SKM-1 treated with dmso at 0.1 percent for 144 hours (cell line): ENCODE measurements around the gene HSD17B1.
"Not testable (repeated sequence)": the region's sequence is repeated elsewhere in the genome, so short reads cannot be mapped to it uniquely, and the experiment has no call there.

Experiments
- DNase-seq: peaks from one replicate; lab custom pipeline; 2025; ENCODE audit not compliant: unreplicated experiment; lab: John Stamatoyannopoulos, UW

Gene HSD17B1

DNA sequence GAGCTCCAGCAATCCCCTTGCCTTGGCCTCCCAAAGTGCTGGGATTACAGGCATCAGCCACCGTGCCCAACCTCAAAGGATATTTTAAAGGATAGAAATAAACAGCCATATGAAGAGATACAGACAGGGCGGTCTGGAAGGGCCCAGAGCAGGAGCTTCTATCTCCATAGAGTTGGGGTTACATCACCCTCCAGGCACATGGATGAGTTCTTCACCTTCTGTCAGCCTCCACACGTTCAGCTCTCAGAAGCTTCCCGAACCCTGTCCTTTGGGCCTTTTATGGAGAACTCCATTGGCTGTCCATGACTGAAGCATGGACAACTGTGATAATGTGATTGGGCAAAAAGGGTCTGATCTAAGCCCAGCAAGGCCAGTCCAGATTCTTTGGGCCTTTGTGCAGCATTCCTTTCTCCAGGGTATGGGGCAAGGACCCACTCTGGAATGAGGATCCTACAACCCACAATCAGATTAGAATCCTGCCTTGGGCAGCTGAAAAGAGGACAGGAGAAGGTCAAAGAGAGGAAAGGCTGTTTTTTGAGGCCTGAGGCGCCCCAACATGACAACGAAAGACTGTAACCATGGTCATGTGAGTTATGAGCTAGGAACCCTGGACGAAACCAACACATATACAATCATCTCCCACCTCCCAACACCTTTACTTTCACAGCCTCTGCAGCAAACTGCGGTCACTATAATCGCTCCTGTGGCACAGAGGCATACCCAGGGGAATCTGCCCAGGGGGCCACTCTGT lies 6.8 kb upstream of the HSD17B1 start:
- DNase-seq, result not testable (repeated sequence)

DNA sequence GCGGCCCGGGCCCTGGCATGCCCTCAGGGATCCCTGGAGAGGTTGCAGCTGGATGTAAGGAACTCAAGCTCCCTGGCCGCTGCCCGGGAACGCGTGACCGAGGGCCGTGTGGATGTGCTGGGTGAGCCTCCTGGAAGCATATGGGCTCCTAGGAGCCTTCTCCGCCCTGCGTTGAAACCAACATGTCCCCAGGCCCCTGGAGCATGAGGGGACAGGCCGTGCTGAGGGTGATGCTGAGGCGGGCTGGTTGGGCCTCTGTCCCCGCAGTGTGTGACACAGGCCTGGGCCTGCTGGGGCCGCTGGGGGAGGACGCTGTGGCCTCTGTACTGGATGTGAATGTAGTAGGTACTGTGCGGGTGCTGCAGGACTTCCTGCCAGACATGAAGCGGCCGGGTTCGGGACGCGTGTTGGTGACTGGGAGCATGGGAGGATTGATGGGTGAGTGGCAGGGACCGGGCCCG lies 5.7 kb upstream of the HSD17B1 start:
- no peak for DNase-seq

DNA sequence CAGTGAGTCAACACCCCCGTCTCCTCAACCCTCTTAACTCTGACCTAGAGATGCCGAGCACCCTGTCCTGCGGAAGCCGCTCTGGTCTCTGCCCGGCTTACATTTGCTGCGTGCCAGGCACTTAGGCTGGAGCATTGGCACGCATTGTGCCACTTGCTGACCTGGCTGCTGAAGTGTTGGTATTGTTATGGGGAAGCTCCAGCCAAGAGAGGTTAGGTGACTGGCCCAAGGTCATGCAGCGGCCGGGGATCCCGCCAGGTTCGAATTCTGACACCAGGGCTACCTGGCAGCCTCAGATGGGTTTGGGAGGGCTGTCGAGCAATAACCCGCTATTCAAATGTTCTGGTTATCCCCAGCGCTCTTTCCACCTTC lies 5.0 kb upstream of the HSD17B1 start:
- DNase-seq, result no peak

DNA sequence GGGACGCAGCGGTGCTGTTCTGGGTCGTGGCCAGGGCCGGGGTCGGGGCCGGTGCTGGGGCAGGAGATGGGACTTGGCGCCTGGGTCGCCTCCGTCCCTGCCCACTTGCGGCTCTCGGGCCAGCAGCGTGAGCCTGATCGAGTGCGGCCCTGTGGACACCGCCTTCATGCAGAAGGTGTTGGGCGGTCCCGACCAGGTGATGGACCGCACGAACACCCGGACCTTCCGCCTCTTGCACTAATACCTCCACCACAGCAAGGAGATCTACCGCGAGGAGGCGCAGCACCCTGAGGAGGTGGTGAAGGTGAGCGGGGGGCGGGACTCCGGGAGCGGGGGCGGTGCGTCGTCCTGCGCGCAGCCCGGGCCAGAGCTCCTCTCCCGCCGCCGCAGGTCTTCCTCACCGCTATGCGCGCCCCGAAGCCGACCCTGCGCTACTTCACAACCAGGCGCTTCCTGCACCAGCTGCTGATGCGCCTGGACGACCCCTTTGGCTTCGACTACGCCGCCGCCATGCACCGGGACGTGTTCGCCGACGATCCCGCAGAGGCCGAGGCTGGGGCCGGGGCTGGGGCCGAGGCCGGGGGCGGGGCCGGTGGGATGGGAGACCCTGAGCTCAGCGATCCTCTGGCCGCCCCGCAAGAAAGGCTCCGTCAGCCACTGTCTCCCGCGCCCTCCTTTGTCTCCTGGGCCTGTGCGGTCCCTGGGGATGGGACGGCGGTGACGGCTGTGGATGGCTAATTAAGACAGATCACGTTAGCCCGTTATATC lies 4.5 kb upstream of the HSD17B1 start:
- DNase-seq, result no peak

DNA sequence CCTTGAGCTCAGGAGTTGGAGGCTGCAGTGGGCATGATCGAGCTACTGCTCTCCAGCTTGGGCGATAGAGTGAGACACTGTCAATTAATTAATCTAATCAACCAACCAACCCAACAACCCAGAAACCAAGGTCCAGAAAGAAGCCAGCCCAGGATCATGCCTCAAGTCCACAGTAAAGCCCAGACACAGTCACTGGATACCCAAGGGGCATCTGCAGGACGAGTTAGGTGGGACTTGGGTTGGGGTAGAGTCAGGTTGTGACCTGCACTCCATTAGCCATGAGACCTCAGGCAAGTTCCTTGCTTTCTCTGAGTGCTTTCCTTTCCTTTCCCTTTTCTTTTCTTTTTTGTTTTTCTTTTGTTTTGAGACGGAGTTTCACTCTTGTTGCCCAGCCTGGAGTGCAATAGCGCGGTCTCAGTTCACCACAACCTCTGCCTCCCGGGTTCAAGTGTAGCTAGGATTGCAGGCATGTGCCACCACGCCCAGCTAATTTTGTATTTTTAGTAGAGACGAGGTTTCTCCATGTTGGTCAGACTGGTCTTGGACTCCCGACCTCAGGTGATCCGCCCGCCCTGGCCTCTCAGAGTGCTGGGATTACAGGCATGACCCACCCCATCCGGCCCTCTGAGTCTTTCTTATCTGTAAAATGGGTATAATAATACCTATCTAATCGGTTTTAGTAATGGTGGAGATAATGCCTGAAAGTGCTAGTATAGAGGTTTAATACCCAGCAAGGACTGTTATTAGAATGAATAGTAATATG lies 3.5 kb upstream of the HSD17B1 start:
- no peak for DNase-seq

DNA sequence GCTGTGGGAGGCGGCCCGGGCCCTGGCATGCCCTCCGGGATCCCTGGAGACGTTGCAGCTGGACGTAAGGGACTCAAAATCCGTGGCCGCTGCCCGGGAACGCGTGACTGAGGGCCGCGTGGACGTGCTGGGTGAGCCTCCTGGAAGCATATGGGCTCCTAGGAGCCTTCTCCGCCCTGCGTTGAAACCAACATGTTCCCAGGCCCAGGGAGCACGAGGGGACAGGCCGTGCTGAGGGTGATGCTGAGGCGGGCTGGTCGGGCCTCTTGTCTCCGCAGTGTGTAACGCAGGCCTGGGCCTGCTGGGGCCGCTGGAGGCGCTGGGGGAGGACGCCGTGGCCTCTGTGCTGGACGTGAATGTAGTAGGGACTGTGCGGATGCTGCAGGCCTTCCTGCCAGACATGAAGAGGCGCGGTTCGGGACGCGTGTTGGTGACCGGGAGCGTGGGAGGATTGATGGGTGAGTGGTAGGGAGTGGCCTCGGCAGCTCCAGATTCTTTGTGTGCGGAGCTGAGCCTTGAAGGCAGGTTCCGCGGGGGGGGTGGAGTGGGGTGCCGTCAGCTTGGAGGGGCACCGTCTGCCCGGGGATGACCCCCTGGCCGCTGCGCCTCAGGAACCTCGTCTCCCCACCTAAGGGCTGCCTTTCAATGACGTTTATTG lies 567 bp downstream of the HSD17B1 start:
- DNase-seq, result no peak

DNA sequence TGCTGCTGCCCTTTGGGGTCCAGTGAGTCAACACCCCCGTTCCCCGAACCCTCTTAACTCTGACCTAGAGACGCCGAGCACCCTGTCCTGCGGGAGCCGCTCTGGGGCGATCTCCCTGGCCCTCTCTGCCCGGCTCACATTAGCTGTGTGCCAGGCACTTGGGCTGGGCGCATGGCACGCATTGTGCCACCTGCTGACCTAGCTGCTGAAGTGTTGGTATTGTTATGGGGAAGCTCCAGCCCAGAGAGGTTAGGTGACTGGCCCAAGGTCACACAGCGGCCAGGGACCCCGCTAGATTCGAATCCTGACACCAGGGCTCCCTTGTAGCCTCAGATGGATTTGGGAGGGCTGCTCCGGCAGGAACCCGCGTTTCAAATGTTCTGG lies 1.1 kb downstream of the HSD17B1 start:
- no peak for DNase-seq

DNA sequence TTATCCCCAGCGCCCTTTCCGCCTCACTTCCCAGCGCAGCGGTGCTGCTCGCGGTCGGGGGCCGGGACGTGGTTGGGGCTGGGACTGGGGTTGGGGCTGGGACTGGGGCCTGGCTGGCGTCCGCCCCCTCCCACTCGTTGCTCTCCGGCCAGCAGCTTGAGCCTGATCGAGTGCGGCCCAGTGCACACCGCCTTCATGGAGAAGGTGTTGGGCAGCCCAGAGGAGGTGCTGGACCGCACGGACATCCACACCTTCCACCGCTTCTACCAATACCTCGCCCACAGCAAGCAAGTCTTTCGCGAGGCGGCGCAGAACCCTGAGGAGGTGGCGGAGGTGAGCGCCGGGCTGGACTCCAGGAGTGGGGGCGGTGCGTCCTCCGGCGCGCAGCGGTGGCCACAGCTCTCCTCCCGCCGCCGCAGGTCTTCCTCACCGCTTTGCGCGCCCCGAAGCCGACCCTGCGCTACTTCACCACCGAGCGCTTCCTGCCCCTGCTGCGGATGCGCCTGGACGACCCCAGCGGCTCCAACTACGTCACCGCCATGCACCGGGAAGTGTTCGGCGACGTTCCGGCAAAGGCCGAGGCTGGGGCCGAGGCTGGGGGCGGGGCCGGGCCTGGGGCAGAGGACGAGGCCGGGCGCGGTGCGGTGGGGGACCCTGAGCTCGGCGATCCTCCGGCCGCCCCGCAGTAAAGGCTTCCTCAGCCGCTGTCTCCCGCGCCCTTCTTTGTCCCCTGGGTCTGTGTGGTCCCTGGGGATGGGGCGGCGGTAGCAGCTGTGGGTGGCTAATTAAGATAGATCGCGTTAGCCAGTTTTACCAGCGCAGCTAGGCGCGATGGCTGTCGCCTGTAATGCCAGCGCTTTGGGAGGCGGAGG lies 1.8 kb downstream of the HSD17B1 start:
- DNase-seq, result peak; percentile 68

DNA sequence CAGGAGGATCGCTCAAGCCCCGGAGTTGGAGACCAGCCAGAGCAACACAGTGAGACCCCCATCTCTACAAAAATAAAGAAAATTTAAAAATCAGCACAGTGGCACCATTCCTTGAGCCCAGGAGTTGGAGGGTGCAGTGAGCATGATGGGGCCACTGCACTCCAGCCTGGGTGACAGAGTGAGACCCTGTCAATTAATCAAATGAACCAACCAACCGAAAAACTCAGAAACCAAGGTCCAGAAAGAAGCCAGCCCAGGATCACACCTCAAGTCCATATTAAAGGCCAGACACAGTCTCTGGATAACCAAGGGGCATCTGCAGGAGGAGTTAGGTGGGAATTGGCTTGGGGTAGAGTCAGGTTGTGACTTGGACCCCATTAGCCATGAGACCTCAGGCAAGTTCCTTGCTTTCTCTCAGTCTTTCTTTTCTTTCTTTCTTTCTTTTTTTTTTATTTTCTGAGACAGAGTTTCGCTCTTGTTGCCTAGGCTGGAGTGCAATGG lies 2.4 kb downstream of the HSD17B1 start:
- no peak for DNase-seq

DNA sequence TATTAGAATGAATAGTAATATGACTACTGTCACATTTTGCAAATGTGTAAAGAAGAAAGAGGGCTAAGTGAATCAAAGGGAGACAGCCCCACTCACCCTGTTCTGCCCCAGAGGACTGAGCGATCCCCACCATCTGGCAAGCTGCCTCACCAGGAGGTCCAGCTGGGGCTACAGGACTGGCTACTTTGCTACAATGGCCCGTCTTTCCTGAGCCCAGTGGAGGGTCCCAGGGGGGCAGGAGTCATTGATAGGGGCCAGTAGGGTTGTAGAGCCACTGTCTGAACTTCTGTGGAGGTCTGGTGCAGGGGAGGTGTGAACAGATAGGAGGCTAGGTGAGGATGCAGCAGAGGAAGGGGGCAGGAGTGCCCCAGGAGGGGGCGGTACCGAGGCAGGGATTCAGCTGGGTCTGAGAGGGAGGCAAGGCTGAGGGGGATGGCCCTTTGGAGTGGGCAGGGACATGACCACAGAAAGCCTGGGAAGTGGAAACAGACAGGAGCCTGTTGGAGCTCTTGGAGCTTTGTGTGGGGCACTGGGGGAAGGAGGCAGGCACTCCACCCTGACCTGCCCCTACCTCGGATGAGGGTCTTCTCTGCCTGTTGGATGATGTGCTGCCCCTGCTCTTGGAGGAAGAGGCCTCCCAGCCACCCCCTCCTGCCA lies 3.4 kb downstream of the HSD17B1 start:
- not testable (repeated sequence) for DNase-seq

DNA sequence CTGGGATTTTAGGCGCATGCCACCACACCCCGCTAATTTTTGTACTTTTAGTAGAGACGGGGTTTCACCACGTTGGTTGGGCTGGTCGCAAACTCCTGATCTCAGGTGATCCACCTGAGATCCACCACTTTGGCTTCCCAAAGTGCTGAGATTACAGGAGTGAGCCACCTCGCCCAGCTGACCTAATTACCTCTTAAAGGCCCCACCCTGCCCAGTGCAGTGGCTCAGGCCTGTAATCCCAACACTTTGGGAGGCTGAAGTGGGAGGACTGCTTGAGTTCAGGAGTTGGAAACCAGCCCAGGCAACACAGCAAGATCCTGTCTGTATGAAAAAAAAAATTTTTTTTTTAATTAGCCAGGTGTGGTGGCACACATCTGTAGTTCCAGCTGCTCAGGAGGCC lies 6.4 kb downstream of the HSD17B1 start:
- no peak for DNase-seq

DNA sequence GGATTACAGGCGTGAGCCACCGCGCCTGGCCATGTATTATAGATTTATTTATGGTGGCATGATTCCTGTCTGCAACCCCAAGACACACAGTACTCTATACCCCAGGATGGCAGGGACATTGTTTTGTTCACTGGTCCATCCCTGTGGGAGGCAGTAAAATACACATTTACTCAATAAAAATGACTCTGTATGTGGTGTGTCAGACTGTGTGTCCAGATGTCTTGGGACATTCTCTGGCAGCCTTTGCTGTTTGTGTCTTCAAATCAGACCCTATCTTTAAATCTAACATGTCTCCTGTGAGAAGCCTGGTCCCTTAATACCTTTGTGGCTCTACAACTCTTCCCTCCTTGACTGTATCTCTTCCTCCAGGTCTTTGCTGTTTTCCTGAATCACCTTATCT lies 7.5 kb downstream of the HSD17B1 start:
- DNase-seq, result no peak

DNA sequence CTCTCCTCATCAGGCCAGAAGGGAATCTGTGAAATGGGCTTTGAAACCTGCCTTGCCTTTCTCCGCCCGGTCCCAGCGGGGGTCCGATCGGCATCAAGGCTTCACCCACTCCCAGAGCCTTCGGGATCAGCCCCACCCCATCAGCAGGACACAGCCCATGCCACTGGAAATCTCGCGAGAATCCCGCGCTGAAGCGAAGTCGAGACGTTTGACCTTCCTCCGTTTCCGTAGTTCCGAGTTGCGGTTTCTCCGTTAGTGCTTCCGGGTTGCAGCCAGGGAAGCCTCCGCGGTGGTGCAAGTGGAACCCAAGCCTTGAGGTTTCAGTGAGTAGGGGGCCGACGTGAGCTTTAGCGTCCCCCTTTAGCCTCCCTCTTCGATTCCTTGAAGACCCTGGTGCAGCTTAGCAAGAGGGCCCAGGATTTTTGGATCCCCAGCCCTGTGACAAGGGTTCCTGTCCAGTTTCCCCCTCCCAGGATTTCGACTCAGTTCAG lies 9.2 kb downstream of the HSD17B1 start, which contains the start of gene COASY:
Gene COASY, plus strand, starts transcription at position 252 of the 491 bp plus-strand sequence. CDS start 475 bp downstream, outside the sequence.
- peak; percentile 93 for DNase-seq

DNA sequence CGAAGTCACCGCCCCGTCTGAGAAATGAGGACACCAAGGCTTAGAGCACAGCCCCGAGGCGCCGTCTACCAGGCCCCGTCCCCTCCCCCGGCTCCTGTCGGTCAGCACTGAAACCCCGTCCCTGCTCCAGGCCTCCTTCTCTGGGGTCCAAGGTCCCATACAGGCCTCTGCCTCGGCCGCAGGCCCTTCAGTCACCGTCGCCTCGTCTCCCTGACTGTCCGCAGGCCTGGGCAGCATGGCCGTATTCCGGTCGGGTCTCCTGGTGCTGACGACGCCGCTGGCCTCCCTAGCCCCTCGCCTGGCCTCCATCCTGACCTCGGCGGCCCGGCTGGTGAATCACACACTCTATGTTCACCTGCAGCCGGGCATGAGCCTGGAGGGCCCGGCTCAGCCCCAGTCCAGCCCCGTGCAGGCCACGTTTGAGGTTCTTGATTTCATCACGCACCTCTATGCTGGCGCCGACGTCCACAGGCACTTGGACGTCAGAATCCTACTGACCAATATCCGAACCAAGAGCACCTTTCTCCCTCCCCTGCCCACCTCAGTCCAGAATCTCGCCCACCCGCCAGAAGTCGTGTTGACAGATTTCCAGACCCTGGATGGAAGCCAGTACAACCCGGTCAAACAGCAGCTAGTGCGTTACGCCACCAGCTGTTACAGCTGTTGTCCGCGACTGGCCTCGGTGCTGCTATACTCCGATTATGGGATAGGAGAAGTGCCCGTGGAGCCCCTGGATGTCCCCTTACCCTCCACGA lies 9.8 kb downstream of the HSD17B1 start:
- DNase-seq, result no peak

DNA sequence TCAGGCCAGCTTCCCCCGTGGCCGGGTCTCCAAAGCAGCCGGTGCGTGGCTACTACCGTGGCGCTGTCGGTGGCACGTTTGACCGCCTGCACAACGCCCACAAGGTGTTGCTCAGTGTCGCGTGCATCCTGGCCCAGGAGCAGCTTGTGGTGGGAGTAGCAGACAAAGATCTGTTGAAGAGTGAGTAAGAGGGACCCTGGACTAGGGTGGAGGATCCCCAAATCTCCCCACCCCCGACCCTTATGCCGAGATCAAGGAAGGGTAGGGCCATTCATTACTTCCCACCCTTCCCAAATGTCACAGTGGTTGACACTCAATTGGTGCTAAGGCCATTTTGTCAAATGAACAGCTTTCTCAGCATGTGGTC lies 10.4 kb downstream of the HSD17B1 start:
- DNase-seq, result no peak

DNA sequence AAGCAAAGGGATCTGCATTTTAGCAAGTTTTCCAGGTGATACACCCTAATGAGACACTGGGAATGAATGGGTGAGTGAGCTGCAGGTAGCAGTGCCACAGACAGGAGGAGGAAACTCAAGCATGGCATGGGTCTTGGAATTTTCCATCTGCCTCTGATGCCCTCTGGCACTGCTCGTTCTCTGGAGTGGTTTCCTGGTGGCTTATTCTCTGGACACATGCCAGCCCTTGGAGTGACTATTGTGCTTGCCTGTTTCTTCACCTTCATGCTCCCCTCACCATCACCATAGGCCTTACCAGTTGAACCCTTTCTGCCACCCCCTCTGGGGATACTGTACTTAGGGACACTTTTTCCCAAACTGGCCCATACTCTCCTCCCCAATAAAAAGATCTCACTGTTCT lies 10.8 kb downstream of the HSD17B1 start:
- DNase-seq, result no peak

DNA sequence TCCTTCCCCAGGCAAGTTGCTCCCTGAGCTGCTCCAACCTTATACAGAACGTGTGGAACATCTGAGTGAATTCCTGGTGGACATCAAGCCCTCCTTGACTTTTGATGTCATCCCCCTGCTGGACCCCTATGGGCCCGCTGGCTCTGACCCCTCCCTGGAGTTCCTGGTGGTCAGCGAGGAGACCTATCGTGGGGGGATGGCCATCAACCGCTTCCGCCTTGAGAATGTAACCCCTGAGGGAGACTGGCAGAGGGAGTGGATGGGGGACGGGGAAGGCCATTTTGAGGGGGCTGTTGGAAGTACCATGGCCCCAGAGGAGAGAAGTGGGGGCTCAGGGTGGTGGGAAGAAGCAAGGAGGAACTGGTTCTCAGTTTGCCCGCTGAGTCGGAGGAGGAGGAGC lies 11.2 kb downstream of the HSD17B1 start:
- no peak for DNase-seq

DNA sequence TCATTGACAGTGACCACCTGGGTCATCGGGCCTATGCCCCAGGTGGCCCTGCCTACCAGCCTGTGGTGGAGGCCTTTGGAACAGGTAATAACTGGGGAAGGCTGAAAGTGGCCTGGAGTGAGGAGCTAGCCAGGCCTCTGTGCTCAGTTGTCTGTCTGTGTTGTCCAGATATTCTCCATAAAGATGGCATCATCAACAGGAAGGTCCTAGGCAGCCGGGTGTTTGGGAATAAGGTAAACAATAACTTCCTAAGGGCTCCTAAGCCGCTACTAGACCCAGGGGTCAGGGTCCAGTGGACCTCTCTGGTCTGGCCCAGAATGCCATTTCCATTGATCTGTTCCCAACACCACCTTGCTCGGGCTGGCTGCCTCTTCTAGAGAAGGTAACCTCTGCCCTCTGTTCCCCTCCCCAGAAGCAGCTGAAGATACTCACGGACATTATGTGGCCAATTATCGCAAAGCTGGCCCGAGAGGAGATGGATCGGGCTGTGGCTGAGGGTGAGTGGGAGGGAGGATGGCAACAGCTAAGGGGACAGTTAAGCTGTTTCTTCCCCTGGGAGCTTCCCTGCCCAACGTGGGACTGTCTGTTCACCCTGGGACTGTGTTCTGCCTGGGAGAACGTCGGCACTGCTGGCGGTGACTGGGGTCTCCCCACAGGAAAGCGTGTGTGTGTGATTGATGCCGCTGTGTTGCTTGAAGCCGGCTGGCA lies 12.2 kb downstream of the HSD17B1 start:
- DNase-seq, result no peak
